COLO668 (cell line): ENCODE results near the gene TBX5.

Experiments
- DNase-seq: peaks from one replicate; lab custom pipeline; 2025; ENCODE audit not compliant: unreplicated experiment; lab: John Stamatoyannopoulos, UW

The TBX5 gene

GRCh38 chr12:114405519-114406271, at the start of gene TBX5:
Gene TBX5, minus strand, starts transcription at chr12:114406144. Its CDS starts 2,246 bp downstream, at chr12:114403898.
- DNase-seq = no peak

- DNase-seq = no peak
These were observed 45.7 kb upstream of the TBX5 start for GRCh38 chr12:114451657-114452056.

GRCh38 chr12:114450515-114451300, 44.8 kb upstream of the TBX5 start:
- DNase-seq = no peak

- no peak for DNase-seq
These were observed 44.1 kb upstream of the TBX5 start for GRCh38 chr12:114450019-114450418.

GRCh38 chr12:114448618-114448933, 42.6 kb upstream of the TBX5 start:
- no peak for DNase-seq

- no peak for DNase-seq
These were observed 42.1 kb upstream of the TBX5 start for GRCh38 chr12:114447799-114448617.

- DNase-seq = no peak
These were observed 41.4 kb upstream of the TBX5 start for GRCh38 chr12:114447274-114447716.

GRCh38 chr12:114445401-114446323, 39.7 kb upstream of the TBX5 start:
- no peak for DNase-seq

GRCh38 chr12:114444422-114445279, 38.7 kb upstream of the TBX5 start:
- no peak for DNase-seq

GRCh38 chr12:114443607-114444421, 37.9 kb upstream of the TBX5 start:
- DNase-seq = no peak

- no peak for DNase-seq
These were observed 36.6 kb upstream of the TBX5 start for GRCh38 chr12:114442578-114442977.

GRCh38 chr12:114441545-114441944, 35.6 kb upstream of the TBX5 start:
- no peak for DNase-seq

GRCh38 chr12:114441039-114441383, 35.1 kb upstream of the TBX5 start:
- DNase-seq = no peak

GRCh38 chr12:114440270-114441038, 34.5 kb upstream of the TBX5 start:
- no peak for DNase-seq

- no peak for DNase-seq
These were observed 33.9 kb upstream of the TBX5 start for GRCh38 chr12:114439817-114440216.

GRCh38 chr12:114439261-114439683, 33.3 kb upstream of the TBX5 start:
- DNase-seq = no peak

- no peak for DNase-seq
These were observed 32.8 kb upstream of the TBX5 start for GRCh38 chr12:114438635-114439256.

GRCh38 chr12:114434341-114434740, 28.4 kb upstream of the TBX5 start:
- no peak for DNase-seq
